HepG2 (cell line): ENCODE measurements around the gene PIGV. TPM values are rescaled to one million over a fixed set of nuclear protein-coding genes. Genes with fewer than 3 reads are reported as not detected.

Experiments
- CENPT ChIP-seq: sonication (generic); formaldehyde crosslinking; IDR thresholded peaks from 2 replicates; pipeline ENCODE4 v1.8.0; 2022; ENCODE audit warnings: low read depth, mild to moderate bottlenecking, moderate library complexity, missing genetic modification reagents
- ERF ChIP-seq: IDR thresholded peaks from 2 replicates; pipeline ENCODE4 v1.6.1; 2018; ENCODE audit warnings: missing biosample characterization, missing genetic modification reagents
- FOXA3 ChIP-seq: IDR thresholded peaks from 2 replicates; pipeline ENCODE4 v1.6.1; 2016; ENCODE audit warnings: missing genetic modification reagents, missing compliant biosample characterization
- LCORL ChIP-seq, 2 experiments: fragments of 450-650 bp in 1 of 2; sonication (generic) in 1 of 2; formaldehyde crosslinking in 1 of 2; IDR thresholded peaks; 2 replicates each; pipeline versions ENCODE4 v1.5.0 to v1.6.1; 2017 to 2020; ENCODE audit warnings: antibody characterized with exemption in 1 of 2, missing genetic modification reagents in 1 of 2
- NFKBIZ ChIP-seq: IDR thresholded peaks from 2 replicates; pipeline ENCODE4 v1.6.1; 2018; ENCODE audit warnings: missing genetic modification reagents, missing compliant biosample characterization
- PAWR ChIP-seq: sonication (generic); formaldehyde crosslinking; IDR thresholded peaks from 2 replicates; pipeline ENCODE4 v1.4.0; 2020; ENCODE audit warnings: missing genetic modification reagents, mild to moderate bottlenecking, borderline replicate concordance
- RELA ChIP-seq: sonication (generic); formaldehyde crosslinking; IDR thresholded peaks from 2 replicates; pipeline ENCODE4 v1.4.0; 2020; ENCODE audit warnings: missing genetic modification reagents
- SIN3A ChIP-seq: IDR thresholded peaks from 2 replicates; pipeline ENCODE4 v1.6.1; 2011; ENCODE audit warnings: low read depth, mild to moderate bottlenecking, control low read depth, low read length, borderline replicate concordance
- SIX4 ChIP-seq: sonication (generic); formaldehyde crosslinking; IDR thresholded peaks from 2 replicates; pipeline ENCODE4 v1.4.0; 2020; ENCODE audit warnings: missing genetic modification reagents
- TAF15 ChIP-seq: fragments of 200-400 bp; formaldehyde crosslinking; IDR thresholded peaks from one replicate; pipeline ENCODE4 v1.6.1; 2018; ENCODE audit warnings: mild to moderate bottlenecking, low read depth, low read length; ENCODE audit not compliant: poor library complexity, severe bottlenecking
- TCF7L2 ChIP-seq: IDR thresholded peaks from 2 replicates; pipeline ENCODE4 v1.6.1; 2011; ENCODE audit warnings: mild to moderate bottlenecking, low read depth, low read length, moderate library complexity
- U2AF2 ChIP-seq: fragments of 200-400 bp; formaldehyde crosslinking; IDR thresholded peaks from 2 replicates; pipeline ENCODE4 v1.6.1; 2017; ENCODE audit warnings: low read depth, mild to moderate bottlenecking, low read length
- ZNF558 ChIP-seq: sonication (generic); formaldehyde crosslinking; IDR thresholded peaks from 2 replicates; pipeline ENCODE4 v1.9.0; 2022; ENCODE audit warnings: mild to moderate bottlenecking, missing genetic modification reagents, borderline replicate concordance
- ZNF577 ChIP-seq: sonication (generic); formaldehyde crosslinking; IDR thresholded peaks from 2 replicates; pipeline ENCODE4 v1.4.0; 2020; ENCODE audit warnings: mild to moderate bottlenecking, low read depth, missing genetic modification reagents, borderline replicate concordance
- ZNF883 ChIP-seq: sonication (generic); formaldehyde crosslinking; IDR thresholded peaks from 2 replicates; pipeline ENCODE4 v1.5.1; 2020; ENCODE audit warnings: mild to moderate bottlenecking, missing genetic modification reagents; ENCODE audit errors: not compliant biosample characterization
- ZSCAN30 ChIP-seq: sonication (generic); formaldehyde crosslinking; IDR thresholded peaks from 2 replicates; pipeline ENCODE4 v1.5.0; 2020; ENCODE audit warnings: mild to moderate bottlenecking, missing genetic modification reagents
- polyA plus RNA-seq, 8 experiments: library from polyadenylated mRNA; depleted of rRNA in 3 of 8; stranded (reverse) in 7 of 8; unstranded in 1 of 8; fragments of >200 nt; fragmentation: Illumina TruSeq in 4 of 8; extraction: Trizol in 4 of 8; gene quantifications; 2 replicates each; pipeline versions ENCODE4 v1.2.1 to v1.2.3, GENCODE V29; 2011 to 2016; ENCODE audit warnings: low read depth in 4 of 8, missing spikeins in 1 of 8, mixed read lengths in 1 of 8; ENCODE audit not compliant: insufficient read depth in 1 of 8
- total RNA-seq, 5 experiments: library from RNA; depleted of rRNA; stranded (reverse); fragments of >200 nt; fragmentation: Illumina TruSeq; extraction: Trizol; gene quantifications; 2 replicates each; pipeline ENCODE4 v1.2.3, GENCODE V29; 2016; ENCODE audit warnings: low read depth in 1 of 5
- TF ChIP-seq, protein P1 (sequence below): IDR thresholded peaks from 2 replicates; pipeline ENCODE4 v1.6.1; 2016; ENCODE audit warnings: mild to moderate bottlenecking
- TF ChIP-seq, protein P2 (sequence below): sonication (generic); formaldehyde crosslinking; IDR thresholded peaks from 2 replicates; pipeline ENCODE4 v1.4.0; 2020; ENCODE audit warnings: mild to moderate bottlenecking, missing genetic modification reagents
- TF ChIP-seq, protein P3 (sequence below): IDR thresholded peaks from 2 replicates; pipeline ENCODE4 v1.6.1; 2012; ENCODE audit warnings: low read depth, low read length, improper control_type of control experiment
- TF ChIP-seq, protein P4 (sequence below): sonication (generic); formaldehyde crosslinking; IDR thresholded peaks from 2 replicates; pipeline ENCODE4; 2020; ENCODE audit warnings: missing genetic modification reagents, mild to moderate bottlenecking, borderline replicate concordance

Gene PIGV
- total and polyA plus RNA-seq, 2 of the 13 experiments (the other 11 are each of a cell fraction or from before 2014, with no cell fraction given) = 13.5 to 22.7 TPM

DNA sequence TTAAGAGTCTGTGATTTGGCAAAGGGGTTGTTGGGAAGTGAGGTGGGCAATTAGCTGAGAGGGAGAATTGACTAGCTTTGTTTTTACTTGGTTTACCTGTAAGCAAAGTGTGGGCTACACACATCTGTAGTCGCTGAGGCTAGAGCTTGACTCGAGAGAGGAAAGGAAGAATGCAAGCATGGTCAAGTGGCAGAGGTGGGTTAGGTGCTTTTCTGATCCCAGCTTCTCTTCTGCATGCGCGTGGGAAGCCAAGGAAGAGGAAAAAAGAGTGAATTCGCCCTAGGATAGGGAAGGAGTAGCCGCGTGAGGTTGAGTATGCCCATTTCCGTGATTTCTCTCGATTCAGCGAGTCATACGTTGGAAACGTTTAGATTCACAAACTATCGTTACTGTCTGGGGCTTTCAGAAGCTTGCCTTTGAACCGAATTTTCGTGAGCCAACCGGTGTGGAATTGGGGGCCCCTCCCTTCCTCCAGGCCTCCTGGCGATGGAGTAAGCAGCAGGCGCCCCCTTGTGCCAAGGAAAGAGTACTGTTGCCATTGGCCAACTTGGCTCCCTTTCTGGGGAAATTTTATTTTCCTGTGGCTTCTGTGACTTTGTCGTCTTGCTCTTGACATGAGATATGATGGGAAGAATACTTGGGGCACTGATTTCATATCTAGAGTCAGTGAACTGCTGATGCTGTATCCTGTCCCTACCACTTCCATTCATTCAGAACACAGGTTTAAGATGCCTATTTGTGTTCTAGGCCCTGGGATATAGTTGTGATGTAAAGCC lies 1.3 kb downstream of the PIGV start (continued):
- TF ChIP-seq, protein P1, sequence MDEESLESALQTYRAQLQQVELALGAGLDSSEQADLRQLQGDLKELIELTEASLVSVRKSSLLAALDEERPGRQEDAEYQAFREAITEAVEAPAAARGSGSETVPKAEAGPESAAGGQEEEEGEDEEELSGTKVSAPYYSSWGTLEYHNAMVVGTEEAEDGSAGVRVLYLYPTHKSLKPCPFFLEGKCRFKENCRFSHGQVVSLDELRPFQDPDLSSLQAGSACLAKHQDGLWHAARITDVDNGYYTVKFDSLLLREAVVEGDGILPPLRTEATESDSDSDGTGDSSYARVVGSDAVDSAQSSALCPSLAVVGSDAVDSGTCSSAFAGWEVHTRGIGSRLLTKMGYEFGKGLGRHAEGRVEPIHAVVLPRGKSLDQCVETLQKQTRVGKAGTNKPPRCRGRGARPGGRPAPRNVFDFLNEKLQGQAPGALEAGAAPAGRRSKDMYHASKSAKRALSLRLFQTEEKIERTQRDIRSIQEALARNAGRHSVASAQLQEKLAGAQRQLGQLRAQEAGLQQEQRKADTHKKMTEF (CRISPR knock-in tag) = peak; percentile 47; the same call in 1 of the 2 replicates
- TF ChIP-seq CENPT (CRISPR knock-in tag) (no peak), PAWR (CRISPR knock-in tag) (no peak), SIX4 (CRISPR knock-in tag) (no peak), LCORL (IDR thresholded peaks at IDR 0.05) (no peak), LCORL (CRISPR knock-in tag; IDR thresholded peaks at IDR 0.05) (peak; percentile 79; the same call in 1 of the 2 replicates), ZNF558 (CRISPR knock-in tag) (no peak), U2AF2 (no peak), SIN3A (0 out of 2 replicates have a peak, but pooled peaks have one; percentile 44), NFKBIZ (CRISPR knock-in tag) (no peak), TAF15 (no peak), TCF7L2 (no peak), ZNF577 (CRISPR knock-in tag) (no peak), ERF (CRISPR knock-in tag) (peak; percentile 28; the same call in 1 of the 2 replicates), ZSCAN30 (CRISPR knock-in tag) (no peak), RELA (CRISPR knock-in tag) (no peak), ZNF883 (CRISPR knock-in tag) (no peak), FOXA3 (peak; percentile 57)
- TF ChIP-seq, protein P2, sequence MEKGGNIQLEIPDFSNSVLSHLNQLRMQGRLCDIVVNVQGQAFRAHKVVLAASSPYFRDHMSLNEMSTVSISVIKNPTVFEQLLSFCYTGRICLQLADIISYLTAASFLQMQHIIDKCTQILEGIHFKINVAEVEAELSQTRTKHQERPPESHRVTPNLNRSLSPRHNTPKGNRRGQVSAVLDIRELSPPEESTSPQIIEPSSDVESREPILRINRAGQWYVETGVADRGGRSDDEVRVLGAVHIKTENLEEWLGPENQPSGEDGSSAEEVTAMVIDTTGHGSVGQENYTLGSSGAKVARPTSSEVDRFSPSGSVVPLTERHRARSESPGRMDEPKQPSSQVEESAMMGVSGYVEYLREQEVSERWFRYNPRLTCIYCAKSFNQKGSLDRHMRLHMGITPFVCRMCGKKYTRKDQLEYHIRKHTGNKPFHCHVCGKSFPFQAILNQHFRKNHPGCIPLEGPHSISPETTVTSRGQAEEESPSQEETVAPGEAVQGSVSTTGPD (CRISPR knock-in tag) = no peak
- TF ChIP-seq, protein P3, sequence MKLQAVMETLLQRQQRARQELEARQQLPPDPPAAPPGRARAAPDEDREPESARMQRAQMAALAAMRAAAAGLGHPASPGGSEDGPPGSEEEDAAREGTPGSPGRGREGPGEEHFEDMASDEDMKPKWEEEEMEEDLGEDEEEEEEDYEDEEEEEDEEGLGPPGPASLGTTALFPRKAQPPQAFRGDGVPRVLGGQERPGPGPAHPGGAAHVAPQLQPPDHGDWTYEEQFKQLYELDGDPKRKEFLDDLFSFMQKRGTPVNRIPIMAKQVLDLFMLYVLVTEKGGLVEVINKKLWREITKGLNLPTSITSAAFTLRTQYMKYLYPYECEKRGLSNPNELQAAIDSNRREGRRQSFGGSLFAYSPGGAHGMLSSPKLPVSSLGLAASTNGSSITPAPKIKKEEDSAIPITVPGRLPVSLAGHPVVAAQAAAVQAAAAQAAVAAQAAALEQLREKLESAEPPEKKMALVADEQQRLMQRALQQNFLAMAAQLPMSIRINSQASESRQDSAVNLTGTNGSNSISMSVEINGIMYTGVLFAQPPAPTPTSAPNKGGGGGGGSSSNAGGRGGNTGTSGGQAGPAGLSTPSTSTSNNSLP = 0 out of 2 replicates have a peak, but pooled peaks have one; percentile 41
- TF ChIP-seq, protein P4, sequence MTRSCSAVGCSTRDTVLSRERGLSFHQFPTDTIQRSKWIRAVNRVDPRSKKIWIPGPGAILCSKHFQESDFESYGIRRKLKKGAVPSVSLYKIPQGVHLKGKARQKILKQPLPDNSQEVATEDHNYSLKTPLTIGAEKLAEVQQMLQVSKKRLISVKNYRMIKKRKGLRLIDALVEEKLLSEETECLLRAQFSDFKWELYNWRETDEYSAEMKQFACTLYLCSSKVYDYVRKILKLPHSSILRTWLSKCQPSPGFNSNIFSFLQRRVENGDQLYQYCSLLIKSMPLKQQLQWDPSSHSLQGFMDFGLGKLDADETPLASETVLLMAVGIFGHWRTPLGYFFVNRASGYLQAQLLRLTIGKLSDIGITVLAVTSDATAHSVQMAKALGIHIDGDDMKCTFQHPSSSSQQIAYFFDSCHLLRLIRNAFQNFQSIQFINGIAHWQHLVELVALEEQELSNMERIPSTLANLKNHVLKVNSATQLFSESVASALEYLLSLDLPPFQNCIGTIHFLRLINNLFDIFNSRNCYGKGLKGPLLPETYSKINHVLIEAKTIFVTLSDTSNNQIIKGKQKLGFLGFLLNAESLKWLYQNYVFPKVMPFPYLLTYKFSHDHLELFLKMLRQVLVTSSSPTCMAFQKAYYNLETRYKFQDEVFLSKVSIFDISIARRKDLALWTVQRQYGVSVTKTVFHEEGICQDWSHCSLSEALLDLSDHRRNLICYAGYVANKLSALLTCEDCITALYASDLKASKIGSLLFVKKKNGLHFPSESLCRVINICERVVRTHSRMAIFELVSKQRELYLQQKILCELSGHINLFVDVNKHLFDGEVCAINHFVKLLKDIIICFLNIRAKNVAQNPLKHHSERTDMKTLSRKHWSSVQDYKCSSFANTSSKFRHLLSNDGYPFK (CRISPR knock-in tag) = no peak
